ENCODE results near the gene DNAJC5.

DNAJC5 gene

GRCh38 chr20:63886054-63886419 is 8.9 kb upstream of the DNAJC5 start:
- Histone ChIP-seq H3K36me3 (ENCODE audit: control insufficient read depth, insufficient read depth, low read length) (peaks cover 41% of the 10 kb centered on the region), H3K27ac (ENCODE audit: low read length) (no peak overlapping the region), H3K27me3 (ENCODE audit: control insufficient read depth, insufficient read depth, low read length) (no peaks in the 10 kb centered on the region), H3K4me1 (ENCODE audit: control insufficient read depth, insufficient read depth, low read length) (no peaks in the 10 kb centered on the region), H3K9me3 (ENCODE audit: control insufficient read depth, insufficient read depth, low read length) (no peaks in the 10 kb centered on the region), H3K4me3 (ENCODE audit: low read length) (no peak overlapping the region)
- WGBS (ENCODE audit: insufficient coverage, insufficient read length) = no CpG with 5 or more reads among the region's 14 CpGs
- DNase-seq (ENCODE audit: low read depth, low spot score) = no peak

- DNase-seq (ENCODE audit: low read depth, low spot score) = no peak
- H3K4me3 ChIP-seq (ENCODE audit: low read length) = no peak overlapping the region
- H3K36me3 ChIP-seq (ENCODE audit: control insufficient read depth, insufficient read depth, low read length) = peaks cover 41% of the 10 kb centered on the region
- WGBS (ENCODE audit: insufficient coverage, insufficient read length) = no CpG with 5 or more reads among the region's 11 CpGs
- H3K27ac ChIP-seq (ENCODE audit: low read length) = no peak overlapping the region
- H3K27me3 ChIP-seq (ENCODE audit: control insufficient read depth, insufficient read depth, low read length) = no peaks in the 10 kb centered on the region
- H3K4me1 ChIP-seq (ENCODE audit: control insufficient read depth, insufficient read depth, low read length) = no peaks in the 10 kb centered on the region
- H3K9me3 ChIP-seq (ENCODE audit: control insufficient read depth, insufficient read depth, low read length) = no peaks in the 10 kb centered on the region
Measured at GRCh38 chr20:63886921-63887320, 8.0 kb upstream of the DNAJC5 start.

DNA sequence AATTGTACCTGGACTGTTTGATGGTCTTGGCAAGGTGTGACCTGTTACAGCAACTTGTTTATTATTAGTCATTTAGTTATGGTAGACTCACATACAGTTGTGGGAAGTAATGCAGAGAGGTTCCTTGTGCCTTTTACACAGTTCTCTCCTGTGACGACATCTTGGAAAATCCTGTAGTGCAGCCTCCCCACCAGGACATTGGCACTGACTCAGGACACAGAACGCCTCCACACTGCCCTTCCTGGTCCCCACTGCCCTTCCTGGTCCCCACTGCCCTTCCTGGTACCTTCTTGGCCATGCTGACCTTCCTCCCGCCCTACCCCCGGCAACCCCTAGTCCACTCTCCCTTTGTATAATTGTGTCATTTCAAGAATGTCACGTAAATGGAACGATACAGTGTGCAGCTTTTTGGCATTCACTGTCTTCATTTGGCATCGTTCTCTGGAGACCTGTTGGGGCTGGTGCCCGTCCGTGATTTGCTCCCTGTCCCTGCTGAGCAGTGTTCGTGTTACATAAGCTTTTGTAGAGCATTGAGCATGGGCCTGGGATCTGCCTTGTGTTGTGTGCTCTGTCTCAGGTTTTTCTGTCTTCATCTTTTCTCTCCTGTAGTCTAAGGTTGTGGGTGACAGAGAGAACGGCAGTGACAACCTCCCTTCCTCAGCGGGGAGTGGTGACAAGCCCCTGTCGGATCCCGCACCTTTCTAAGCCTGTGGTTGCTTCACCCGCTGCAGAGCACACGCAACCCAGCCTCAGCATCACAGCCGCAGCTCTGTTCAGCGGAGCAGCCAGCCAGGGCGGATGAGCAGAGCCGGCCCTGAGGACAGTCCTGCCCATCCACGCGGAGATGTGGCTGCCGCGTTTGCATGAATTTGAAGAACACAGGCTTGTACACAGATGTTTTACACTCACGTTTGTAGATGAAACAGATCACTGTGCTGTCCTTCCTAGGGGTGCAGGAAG is 5.4 kb upstream of the DNAJC5 start:
- no peaks in the 10 kb centered on the region for H3K27me3 ChIP-seq (ENCODE audit: control insufficient read depth, insufficient read depth, low read length)
- H3K36me3 ChIP-seq (ENCODE audit: control insufficient read depth, insufficient read depth, low read length) = peaks cover 25% of the 10 kb centered on the region
- H3K27ac ChIP-seq (ENCODE audit: low read length) = no peak overlapping the region
- no peak overlapping the region for H3K4me3 ChIP-seq (ENCODE audit: low read length)
- WGBS (ENCODE audit: insufficient coverage, insufficient read length) = no CpG with 5 or more reads among the region's 25 CpGs
- no peak for DNase-seq (ENCODE audit: low read depth, low spot score)
- H3K4me1 ChIP-seq (ENCODE audit: control insufficient read depth, insufficient read depth, low read length) = peaks cover 1% of the 10 kb centered on the region; the same call in 1 of the 2 replicates
- no peaks in the 10 kb centered on the region for H3K9me3 ChIP-seq (ENCODE audit: control insufficient read depth, insufficient read depth, low read length)

DNA sequence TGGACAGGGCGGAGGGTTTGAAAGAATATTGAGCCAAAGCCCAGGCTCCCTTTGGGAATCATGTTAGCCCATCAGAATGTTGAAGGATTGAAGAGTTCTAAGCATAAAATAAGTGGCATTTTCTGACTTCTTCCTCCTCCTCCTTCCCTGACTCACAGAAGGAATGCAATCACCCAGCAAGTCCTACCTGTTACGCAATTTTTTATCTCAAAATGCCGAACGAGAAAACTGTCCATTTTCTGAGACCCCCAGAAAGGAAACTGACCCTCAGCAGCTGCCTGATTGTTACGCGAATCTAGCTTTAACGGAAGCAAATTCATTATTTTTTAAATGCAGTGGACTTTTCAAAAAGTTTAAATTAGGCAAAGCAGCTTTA is 4.7 kb upstream of the DNAJC5 start:
- Histone ChIP-seq H3K4me1 (ENCODE audit: control insufficient read depth, insufficient read depth, low read length) (peaks cover 1% of the 10 kb centered on the region; the same call in 1 of the 2 replicates), H3K27me3 (ENCODE audit: control insufficient read depth, insufficient read depth, low read length) (no peaks in the 10 kb centered on the region), H3K36me3 (ENCODE audit: control insufficient read depth, insufficient read depth, low read length) (peaks cover 21% of the 10 kb centered on the region), H3K9me3 (ENCODE audit: control insufficient read depth, insufficient read depth, low read length) (no peaks in the 10 kb centered on the region), H3K4me3 (ENCODE audit: low read length) (no peak overlapping the region), H3K27ac (ENCODE audit: low read length) (no peak overlapping the region)
- DNase-seq (ENCODE audit: low read depth, low spot score) = no peak
- no CpG with 5 or more reads among the region's 7 CpGs for WGBS (ENCODE audit: insufficient coverage, insufficient read length)

DNA sequence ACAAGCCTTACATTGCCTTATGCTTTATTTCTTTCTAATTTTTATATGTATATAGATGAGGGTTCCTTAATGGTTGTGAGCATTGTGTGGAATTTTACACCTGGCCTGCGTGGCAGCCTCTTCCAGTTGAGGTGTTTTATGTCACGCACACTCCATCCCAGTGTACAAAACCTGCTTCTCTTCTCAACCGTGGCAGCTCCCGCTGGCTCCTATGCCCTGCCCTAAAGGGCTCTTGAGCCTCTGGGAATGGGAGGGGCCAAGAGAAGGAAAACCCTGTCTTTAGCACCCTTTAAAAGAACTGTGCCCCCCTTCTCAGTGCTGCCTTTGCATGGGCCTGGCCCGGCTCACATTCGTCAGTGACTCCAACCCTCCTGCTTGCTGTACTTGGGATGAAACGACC is 4.3 kb upstream of the DNAJC5 start:
- H3K36me3 ChIP-seq (ENCODE audit: control insufficient read depth, insufficient read depth, low read length) = peaks cover 18% of the 10 kb centered on the region

DNA sequence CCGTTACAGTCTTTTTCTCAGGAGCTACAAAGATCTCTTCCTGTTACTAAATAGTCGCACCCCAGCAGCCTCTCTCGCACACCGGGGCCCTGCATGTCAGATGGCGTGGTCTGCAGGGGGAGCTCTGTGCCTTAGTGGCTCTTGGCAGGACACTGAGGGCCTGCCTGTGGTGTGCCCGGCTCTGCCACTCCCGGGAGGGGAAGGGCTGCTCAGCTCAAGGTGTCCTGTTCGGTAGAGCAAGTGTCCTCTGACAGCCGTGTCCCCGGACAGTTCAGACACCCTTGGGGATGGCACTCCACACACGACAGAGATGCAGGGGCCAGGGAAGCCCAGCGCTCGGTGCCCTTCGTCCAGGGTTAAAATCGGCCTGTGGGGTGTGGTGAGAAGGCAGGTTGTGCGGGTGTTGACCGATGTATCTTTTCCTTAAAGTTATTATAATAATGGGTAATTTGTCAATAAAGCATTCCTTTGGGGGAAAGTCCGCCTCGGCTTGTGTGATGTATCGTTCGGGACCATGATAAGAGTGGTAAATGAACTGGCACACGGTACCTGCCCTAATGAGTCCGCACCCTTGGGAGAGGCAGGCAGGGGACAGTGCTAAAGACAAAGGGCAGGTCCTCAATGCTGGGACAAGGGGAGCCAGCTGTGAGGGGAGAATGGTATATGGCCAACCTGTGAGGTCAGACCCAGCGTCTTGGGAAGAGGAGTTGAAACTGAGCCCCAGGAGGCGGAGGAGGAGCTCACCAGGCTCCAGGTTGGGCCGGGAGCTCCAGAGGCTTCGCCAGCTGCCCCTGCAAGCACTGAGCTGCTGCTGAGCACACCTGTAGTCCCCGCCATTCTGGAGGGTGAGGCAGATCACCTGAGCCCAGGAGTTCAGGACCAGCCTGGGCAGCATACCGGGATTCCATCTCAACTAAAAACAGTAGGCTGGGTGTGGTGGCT is 3.6 kb upstream of the DNAJC5 start:
- Histone ChIP-seq H3K27ac (ENCODE audit: low read length) (no peak overlapping the region), H3K36me3 (ENCODE audit: control insufficient read depth, insufficient read depth, low read length) (peaks cover 16% of the 10 kb centered on the region)

More for the DNA sequence above, 4.3 kb upstream of the DNAJC5 start:
- no peak overlapping the region for H3K27ac ChIP-seq (ENCODE audit: low read length)
- H3K27me3 ChIP-seq (ENCODE audit: control insufficient read depth, insufficient read depth, low read length) = no peaks in the 10 kb centered on the region
- H3K4me3 ChIP-seq (ENCODE audit: low read length) = no peak overlapping the region
- H3K4me1 ChIP-seq (ENCODE audit: control insufficient read depth, insufficient read depth, low read length) = peaks cover 1% of the 10 kb centered on the region; the same call in 1 of the 2 replicates
- WGBS (ENCODE audit: insufficient coverage, insufficient read length) = no CpG with 5 or more reads among the region's 7 CpGs
- H3K9me3 ChIP-seq (ENCODE audit: control insufficient read depth, insufficient read depth, low read length) = no peaks in the 10 kb centered on the region
- DNase-seq (ENCODE audit: low read depth, low spot score) = no peak

DNA sequence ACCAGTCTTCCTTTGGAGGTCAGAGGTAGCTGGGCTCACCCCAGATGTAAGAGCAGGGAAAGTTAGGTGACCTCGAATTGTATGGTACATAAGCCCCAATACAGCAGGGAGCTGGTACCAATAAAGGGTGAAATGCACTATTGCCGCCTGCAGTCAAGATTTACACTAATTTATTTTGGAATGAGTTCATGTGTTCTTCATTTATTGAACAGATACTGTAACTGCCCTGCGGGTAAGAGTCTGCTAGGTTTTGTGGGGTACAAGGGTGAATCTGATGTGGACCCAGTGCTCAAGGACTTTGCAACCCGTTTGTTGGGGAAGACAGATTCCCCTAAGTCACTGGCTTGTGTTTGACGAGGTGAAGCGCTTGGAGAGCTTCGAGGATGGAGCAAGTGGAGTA is 2.5 kb upstream of the DNAJC5 start:
- Histone ChIP-seq H3K9me3 (ENCODE audit: control insufficient read depth, insufficient read depth, low read length) (no peaks in the 10 kb centered on the region), H3K27ac (ENCODE audit: low read length) (no peak overlapping the region), H3K4me3 (ENCODE audit: low read length) (no peak overlapping the region), H3K27me3 (ENCODE audit: control insufficient read depth, insufficient read depth, low read length) (no peaks in the 10 kb centered on the region), H3K4me1 (ENCODE audit: control insufficient read depth, insufficient read depth, low read length) (peaks cover 1% of the 10 kb centered on the region; the same call in 1 of the 2 replicates), H3K36me3 (ENCODE audit: control insufficient read depth, insufficient read depth, low read length) (peaks cover 13% of the 10 kb centered on the region)
- DNase-seq (ENCODE audit: low read depth, low spot score) = no peak
- no CpG with 5 or more reads among the region's 7 CpGs for WGBS (ENCODE audit: insufficient coverage, insufficient read length)

More for the DNA sequence above, 3.6 kb upstream of the DNAJC5 start:
- DNase-seq (ENCODE audit: low read depth, low spot score) = no peak
- WGBS (ENCODE audit: insufficient coverage, insufficient read length) = no CpG with 5 or more reads among the region's 29 CpGs
- Histone ChIP-seq H3K4me3 (ENCODE audit: low read length) (no peak overlapping the region), H3K9me3 (ENCODE audit: control insufficient read depth, insufficient read depth, low read length) (no peaks in the 10 kb centered on the region), H3K27me3 (ENCODE audit: control insufficient read depth, insufficient read depth, low read length) (no peaks in the 10 kb centered on the region), H3K4me1 (ENCODE audit: control insufficient read depth, insufficient read depth, low read length) (peaks cover 1% of the 10 kb centered on the region; the same call in 1 of the 2 replicates)

GRCh38 chr20:63893999-63894357 is 948 bp upstream of the DNAJC5 start:
- Histone ChIP-seq H3K27me3 (ENCODE audit: control insufficient read depth, insufficient read depth, low read length) (no peaks in the 10 kb centered on the region), H3K36me3 (ENCODE audit: control insufficient read depth, insufficient read depth, low read length) (peaks cover 8% of the 10 kb centered on the region), H3K27ac (ENCODE audit: low read length) (no peak overlapping the region), H3K4me1 (ENCODE audit: control insufficient read depth, insufficient read depth, low read length) (peaks cover 1% of the 10 kb centered on the region), H3K9me3 (ENCODE audit: control insufficient read depth, insufficient read depth, low read length) (no peaks in the 10 kb centered on the region), H3K4me3 (ENCODE audit: low read length) (0 out of 2 replicates have a peak overlapping the region, but pooled peaks have one; percentile 56)
- no peak for DNase-seq (ENCODE audit: low read depth, low spot score)
- WGBS (ENCODE audit: insufficient coverage, insufficient read length) = no CpG with 5 or more reads among the region's 6 CpGs

DNA sequence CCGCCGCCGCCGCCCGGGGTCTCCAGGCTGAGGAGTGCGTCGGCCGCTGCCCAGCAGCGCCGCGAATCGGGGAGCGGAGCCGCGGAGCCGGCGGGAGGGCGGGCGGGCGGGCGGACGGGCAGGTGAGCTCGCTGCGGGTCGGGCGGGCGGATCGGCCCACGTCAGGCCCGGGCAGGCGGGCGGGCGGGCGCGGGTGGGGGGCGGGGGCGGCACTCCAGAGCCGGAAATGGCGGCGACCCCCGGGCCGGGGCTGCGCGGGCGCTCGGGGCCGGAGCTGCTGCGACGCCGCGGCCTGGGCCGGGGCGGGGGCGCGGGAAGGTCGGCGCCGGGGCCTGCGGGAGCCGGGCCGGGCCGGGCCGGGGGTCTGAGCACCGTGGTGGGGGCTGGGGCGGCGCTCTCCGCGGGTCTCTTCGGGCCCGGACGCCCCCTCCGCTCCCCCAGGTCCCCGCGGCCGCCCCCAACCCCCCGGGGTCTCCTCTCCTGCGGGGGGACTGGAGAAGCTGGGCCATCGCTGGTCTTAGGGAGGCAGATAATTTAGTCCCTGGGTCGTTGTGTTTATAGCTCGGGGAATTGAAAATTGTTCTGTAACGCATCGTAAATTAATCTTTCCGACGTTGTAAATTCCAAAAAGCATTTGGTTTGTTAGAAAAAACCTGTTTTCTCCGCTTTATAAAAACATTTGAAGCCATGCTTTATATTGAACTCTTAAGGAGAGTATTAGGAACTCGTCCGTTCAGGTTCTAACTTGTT is 451 bp downstream of the DNAJC5 start:
- peak overlapping the region; percentile 56; the same call in 1 of the 2 replicates for H3K4me3 ChIP-seq (ENCODE audit: low read length)
- no peaks in the 10 kb centered on the region for H3K27me3 ChIP-seq (ENCODE audit: control insufficient read depth, insufficient read depth, low read length)
- peaks cover 1% of the 10 kb centered on the region for H3K4me1 ChIP-seq (ENCODE audit: control insufficient read depth, insufficient read depth, low read length)
- no peaks in the 10 kb centered on the region; the same call in 1 of the 2 replicates for H3K36me3 ChIP-seq (ENCODE audit: control insufficient read depth, insufficient read depth, low read length)
- DNase-seq (ENCODE audit: low read depth, low spot score) = no peak
- no peaks in the 10 kb centered on the region for H3K9me3 ChIP-seq (ENCODE audit: control insufficient read depth, insufficient read depth, low read length)
- H3K27ac ChIP-seq (ENCODE audit: low read length) = no peak overlapping the region
- no CpG with 5 or more reads among the region's 87 CpGs for whole genome bisulfite sequencing (ENCODE audit: insufficient coverage, insufficient read length)

DNA sequence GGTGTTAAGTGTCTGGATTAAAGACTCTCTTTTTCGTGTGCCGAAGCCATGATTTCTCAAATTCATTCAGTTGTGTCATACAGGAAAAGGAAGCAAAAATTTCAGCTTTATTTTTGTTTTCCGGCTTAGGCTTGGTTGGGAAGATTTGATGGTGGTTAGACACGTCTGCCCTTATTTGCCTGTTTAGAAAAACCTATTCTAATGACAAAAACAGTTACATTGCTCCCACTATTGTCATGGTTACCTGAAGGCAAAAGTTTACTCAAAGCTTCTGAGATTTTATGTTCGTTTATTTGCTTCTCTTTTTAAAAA is 982 bp downstream of the DNAJC5 start:
- Histone ChIP-seq H3K27ac (ENCODE audit: low read length) (no peak overlapping the region), H3K27me3 (ENCODE audit: control insufficient read depth, insufficient read depth, low read length) (no peaks in the 10 kb centered on the region), H3K4me1 (ENCODE audit: control insufficient read depth, insufficient read depth, low read length) (peaks cover 1% of the 10 kb centered on the region), H3K36me3 (ENCODE audit: control insufficient read depth, insufficient read depth, low read length) (no peaks in the 10 kb centered on the region; the same call in 1 of the 2 replicates), H3K4me3 (ENCODE audit: low read length) (peak overlapping the region; percentile 17; the same call in 1 of the 2 replicates), H3K9me3 (ENCODE audit: control insufficient read depth, insufficient read depth, low read length) (no peaks in the 10 kb centered on the region)
- no CpG with 5 or more reads among the region's 5 CpGs for WGBS (ENCODE audit: insufficient coverage, insufficient read length)
- no peak for DNase-seq (ENCODE audit: low read depth, low spot score)

Measured in iPS DF 6.9 (cell line).